ENCODE measurements around the gene WDR73. TPM values are rescaled to one million over a fixed set of nuclear protein-coding genes. Genes with fewer than 3 reads are reported as not detected.
A peak's percentile ranks its signal among the peaks of the same experiment; 100 is the strongest.
"Not testable (repeated sequence)": the region's sequence is repeated elsewhere in the genome, so short reads cannot be mapped to it uniquely, and the experiment has no call there.

WDR73 gene
- total RNA-seq, result 10 to 100 TPM; 26.0 to 29.8 TPM
- 40.6 to 61.9 reads per million in 2 donors for total RNA-seq

DNA sequence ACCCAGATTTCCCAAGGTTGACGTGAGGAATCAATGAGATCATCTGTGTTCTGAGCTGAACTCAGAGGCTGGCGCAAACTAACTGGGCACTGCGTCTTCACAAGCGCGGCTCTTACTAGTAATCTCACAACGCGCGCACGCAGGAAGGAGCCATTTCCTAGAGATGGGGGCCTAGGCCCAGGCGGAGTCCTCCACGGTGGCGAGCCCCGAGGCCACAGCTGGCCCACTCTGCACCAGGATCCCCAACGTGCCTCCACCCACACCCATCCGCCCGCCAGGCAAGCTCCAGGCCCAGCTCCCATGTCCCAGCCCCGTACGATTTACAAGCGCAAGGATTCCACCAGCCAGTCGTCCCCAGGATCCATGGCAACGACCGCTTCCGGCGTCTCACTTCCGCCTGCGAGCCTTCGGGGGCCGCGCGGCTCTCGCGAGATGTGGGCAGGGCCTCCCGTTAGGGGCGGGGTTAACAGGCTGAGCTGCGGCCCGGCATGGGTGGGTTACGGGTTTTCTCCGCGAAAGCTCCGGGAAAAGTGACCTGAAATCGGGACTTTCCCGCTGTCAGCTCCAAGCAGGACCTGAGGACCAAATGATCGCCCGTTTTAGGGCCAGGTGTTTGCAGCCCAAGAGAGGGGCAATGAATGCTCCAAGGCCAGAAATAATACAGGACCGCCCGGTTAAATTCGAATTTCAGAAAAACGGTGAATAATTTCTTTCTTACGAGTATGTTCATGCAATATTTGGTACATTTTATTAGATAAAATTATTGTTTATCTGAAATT lies at the start of gene WDR73:
Gene WDR73 (minus strand): TSS at position 374 of the 779 bp plus-strand sequence. CDS start 9 bp downstream, at position 365.
- no peaks in the 10 kb centered on the region for H3K9me3 ChIP-seq (ENCODE audit: control insufficient read depth, low read length, poor library complexity, severe bottlenecking)
- Mint-ChIP-seq H3K4me3 (peak within 1 kb of the TSS; percentile 95), H3K4me1 (peaks cover 28% of the 10 kb centered on the region), H3K27ac (peak within 1 kb of the TSS; percentile 95), H3K36me3 (ENCODE audit: low read depth) (peaks cover 2% of the 10 kb centered on the region), H3K27me3 (no peaks in the 10 kb centered on the region)
- ATAC-seq (peak; percentile 81), DNase-seq (peak; percentile 95 to 98 (median 95))

DNA sequence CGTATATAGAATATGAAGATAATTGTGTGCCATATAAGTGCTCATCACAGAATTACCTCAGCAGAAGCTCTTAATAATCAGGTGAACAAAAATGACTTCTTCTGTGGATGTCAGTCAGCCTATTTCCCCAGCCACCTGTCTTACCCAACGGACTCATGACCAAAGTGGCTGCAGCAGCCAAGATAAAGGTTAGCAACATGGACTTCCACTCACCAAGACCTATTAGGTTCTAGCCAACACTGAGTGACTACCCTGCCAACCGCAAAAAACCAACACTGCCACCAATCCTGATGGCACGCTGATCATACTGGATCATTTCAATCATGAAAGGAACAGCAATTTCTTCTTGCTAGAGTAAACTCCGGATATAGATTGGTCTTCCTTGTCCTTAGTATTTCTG lies 49.7 kb upstream of the WDR73 start:
- Mint-ChIP-seq H3K27me3 (no peaks in the 10 kb centered on the region), H3K36me3 (ENCODE audit: low read depth) (peaks cover 4% of the 10 kb centered on the region), H3K4me3 (no peak overlapping the region), H3K4me1 (peaks cover 51% of the 10 kb centered on the region), H3K27ac (peak overlapping the region; percentile 63)
- no peak for ATAC-seq
- DNase-seq, result no peak
- no peaks in the 10 kb centered on the region for H3K9me3 ChIP-seq (ENCODE audit: control insufficient read depth, low read length, poor library complexity, severe bottlenecking)

DNA sequence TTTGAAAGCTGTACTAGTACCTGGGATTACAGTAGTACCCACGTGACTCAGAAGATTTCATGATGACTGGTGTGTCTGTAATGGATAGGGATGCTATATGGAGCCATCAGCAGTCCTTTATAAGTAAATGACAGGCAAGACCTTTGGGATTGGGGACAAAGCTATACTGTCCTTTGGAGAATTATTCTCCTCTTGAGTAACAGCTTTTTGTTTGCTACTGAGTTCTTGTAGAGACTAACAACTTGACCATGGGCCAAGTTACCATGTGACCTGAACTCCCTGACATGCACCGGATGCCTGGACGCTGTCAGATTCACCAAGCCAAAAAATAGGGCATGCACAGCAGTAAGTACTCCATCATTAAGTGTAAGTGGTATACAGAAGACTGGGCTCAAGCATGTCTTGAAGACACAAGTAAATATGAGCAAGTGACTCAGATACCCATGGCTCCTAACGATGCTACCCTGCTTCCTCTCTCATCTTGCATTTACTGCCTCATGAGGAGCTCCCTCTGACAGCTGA lies 48.9 kb upstream of the WDR73 start:
- DNase-seq (no peak), ATAC-seq (no peak)
- H3K27me3 Mint-ChIP-seq, result no peaks in the 10 kb centered on the region
- no peaks in the 10 kb centered on the region for H3K9me3 ChIP-seq (ENCODE audit: control insufficient read depth, low read length, poor library complexity, severe bottlenecking)
- peak overlapping the region; percentile 63 for H3K27ac Mint-ChIP-seq
- peaks cover 4% of the 10 kb centered on the region for H3K36me3 Mint-ChIP-seq (ENCODE audit: low read depth)
- H3K4me1 Mint-ChIP-seq, result peaks cover 52% of the 10 kb centered on the region
- H3K4me3 Mint-ChIP-seq, result peak overlapping the region; percentile 3

DNA sequence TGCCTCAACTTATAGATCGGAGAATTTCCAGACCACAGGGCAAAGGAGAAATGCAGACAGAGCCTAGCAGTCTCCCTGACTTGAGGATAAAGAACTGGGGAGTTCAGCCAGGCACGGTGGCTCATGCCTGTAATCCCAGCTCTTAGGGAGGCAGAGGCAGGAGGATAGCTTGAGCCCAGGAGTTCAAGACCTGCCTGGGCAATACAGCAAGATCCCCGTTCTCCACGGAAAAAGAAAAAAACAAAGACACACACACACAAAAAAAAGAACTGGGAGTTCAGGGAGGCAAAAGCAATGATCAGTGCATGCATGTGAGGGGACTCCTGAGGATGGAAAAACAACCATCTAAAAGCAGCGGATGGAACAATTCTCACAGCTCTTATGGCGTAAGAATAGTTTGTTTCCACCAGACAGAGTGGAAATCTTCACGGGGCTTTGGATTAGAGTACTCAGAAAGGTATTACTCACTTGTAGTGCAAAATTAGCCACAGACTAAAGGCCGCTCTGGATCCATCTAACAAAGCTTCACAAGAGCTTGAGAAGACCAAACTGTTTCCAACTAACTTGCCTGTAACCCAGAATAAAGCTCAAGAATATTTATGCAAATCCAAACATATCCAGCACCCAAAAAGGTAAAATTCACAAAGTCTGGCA lies 45.6 kb upstream of the WDR73 start:
- H3K9me3 ChIP-seq (ENCODE audit: control insufficient read depth, low read length, poor library complexity, severe bottlenecking), result no peaks in the 10 kb centered on the region
- H3K4me3 Mint-ChIP-seq, result no peak overlapping the region
- H3K27ac Mint-ChIP-seq, result peak overlapping the region; percentile 75
- H3K27me3 Mint-ChIP-seq, result no peaks in the 10 kb centered on the region
- no peak for ATAC-seq
- no peak for DNase-seq
- H3K36me3 Mint-ChIP-seq (ENCODE audit: low read depth), result peaks cover 4% of the 10 kb centered on the region
- peaks cover 45% of the 10 kb centered on the region for H3K4me1 Mint-ChIP-seq

DNA sequence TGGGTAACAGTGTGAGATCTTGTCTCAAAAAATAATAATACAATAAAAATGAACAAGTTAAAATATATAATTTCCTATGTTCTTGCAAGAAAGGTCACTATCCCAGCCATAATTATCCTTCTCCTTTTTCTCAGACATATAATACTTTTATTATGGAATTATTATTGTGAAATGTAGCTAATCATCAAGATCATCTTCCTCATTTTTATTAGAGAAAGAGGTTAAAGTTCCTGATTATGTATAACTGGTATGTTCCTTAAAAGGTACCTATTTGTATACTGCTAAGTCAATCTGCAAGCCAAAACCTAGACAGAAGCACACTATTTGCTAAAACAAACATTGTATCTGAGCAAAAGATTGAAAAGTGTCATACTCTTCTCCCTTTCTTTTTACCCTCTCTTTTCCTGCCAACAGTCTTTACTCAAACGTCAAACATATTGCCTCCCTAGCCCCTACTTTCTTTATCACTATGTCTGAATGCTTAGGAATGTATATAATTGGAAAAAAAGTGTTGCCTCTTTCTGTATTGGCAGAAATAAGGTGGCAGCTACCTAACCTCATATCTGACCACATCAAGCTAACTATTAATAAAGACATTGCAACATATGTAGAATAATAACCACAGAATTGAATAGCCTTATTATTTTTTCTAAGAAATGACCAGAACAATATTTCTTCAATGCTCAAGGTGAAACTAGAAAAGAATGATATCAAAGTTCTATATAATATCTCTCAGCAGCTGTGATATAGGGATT lies 43.3 kb upstream of the WDR73 start:
- Mint-ChIP-seq H3K36me3 (ENCODE audit: low read depth) (no peaks in the 10 kb centered on the region), H3K27ac (peak overlapping the region; percentile 53), H3K4me3 (peak overlapping the region; percentile 64), H3K4me1 (peaks cover 31% of the 10 kb centered on the region), H3K27me3 (no peaks in the 10 kb centered on the region)
- DNase-seq (no peak), ATAC-seq (no peak)
- no peaks in the 10 kb centered on the region for H3K9me3 ChIP-seq (ENCODE audit: control insufficient read depth, low read length, poor library complexity, severe bottlenecking)

DNA sequence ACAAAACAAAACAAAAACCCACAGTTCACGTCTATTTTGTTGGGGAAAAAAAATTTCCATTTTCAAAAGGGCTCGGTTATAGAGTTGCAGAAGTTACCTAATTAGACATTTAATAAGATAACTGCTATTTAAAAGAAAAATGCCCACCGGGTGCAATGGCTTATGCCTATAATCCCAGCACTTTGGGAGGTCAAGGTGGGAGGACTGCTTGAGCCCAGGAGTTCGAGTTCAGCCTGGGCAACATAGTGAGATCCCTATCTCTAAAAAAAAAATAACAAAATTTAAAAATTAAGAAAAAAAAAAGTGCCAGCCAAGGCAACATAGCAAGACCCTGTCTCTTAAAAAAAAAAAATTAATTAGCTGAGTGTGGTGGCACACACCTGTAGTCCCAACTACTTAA lies 42.7 kb upstream of the WDR73 start:
- Mint-ChIP-seq H3K27ac (no peak overlapping the region), H3K4me3 (no peak overlapping the region), H3K4me1 (peaks cover 35% of the 10 kb centered on the region), H3K27me3 (no peaks in the 10 kb centered on the region), H3K36me3 (ENCODE audit: low read depth) (no peaks in the 10 kb centered on the region)
- DNase-seq, result no peak
- no peaks in the 10 kb centered on the region for H3K9me3 ChIP-seq (ENCODE audit: control insufficient read depth, low read length, poor library complexity, severe bottlenecking)
- ATAC-seq, result no peak

DNA sequence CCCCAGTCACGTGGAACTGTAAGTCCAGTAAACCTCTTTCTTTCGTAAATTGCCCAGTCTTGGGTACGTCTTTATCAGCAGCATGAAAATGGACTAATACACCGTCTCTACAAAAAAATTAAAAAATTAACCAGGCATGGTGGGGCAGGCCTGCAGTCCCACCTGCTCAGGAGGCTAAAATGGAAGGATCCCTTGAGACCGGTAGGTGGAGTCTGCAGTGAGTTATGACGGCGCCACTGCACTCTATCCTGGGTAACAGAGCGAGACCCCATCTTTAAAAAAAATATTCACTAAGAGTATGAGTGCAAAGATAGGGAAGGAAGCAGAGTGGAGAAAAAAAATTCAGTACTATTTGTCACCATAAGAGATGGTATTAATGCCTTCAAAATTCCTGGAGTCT lies 36.3 kb upstream of the WDR73 start:
- H3K4me1 Mint-ChIP-seq, result peaks cover 13% of the 10 kb centered on the region
- H3K4me3 Mint-ChIP-seq, result peak overlapping the region; percentile 31
- ATAC-seq (no peak), DNase-seq (no peak)
- no peaks in the 10 kb centered on the region for H3K9me3 ChIP-seq (ENCODE audit: control insufficient read depth, low read length, poor library complexity, severe bottlenecking)
- peak overlapping the region; percentile 45 for H3K27ac Mint-ChIP-seq
- peaks cover 2% of the 10 kb centered on the region for H3K36me3 Mint-ChIP-seq (ENCODE audit: low read depth)
- no peaks in the 10 kb centered on the region for H3K27me3 Mint-ChIP-seq

DNA sequence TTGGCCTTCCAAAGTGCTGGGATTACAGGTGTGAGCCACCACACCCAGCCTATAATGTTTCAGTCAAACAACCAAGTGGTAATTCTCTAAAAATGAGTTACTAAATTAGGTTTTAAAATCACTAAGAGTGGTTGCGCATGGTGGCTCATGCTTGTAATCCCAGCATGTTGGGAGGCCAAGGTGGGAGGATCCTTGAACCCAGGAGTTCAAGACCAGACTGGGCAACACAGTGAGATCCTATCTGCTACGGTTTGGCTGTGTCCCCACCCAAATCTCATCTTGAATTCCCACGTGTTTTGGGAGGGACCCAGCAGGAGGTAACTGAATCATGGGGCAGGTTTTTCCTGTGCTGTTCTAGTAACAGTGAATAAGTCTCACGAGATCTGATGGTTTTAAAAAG lies 35.8 kb upstream of the WDR73 start:
- H3K27ac Mint-ChIP-seq, result peak overlapping the region; percentile 45
- peaks cover 2% of the 10 kb centered on the region for H3K36me3 Mint-ChIP-seq (ENCODE audit: low read depth)

DNA sequence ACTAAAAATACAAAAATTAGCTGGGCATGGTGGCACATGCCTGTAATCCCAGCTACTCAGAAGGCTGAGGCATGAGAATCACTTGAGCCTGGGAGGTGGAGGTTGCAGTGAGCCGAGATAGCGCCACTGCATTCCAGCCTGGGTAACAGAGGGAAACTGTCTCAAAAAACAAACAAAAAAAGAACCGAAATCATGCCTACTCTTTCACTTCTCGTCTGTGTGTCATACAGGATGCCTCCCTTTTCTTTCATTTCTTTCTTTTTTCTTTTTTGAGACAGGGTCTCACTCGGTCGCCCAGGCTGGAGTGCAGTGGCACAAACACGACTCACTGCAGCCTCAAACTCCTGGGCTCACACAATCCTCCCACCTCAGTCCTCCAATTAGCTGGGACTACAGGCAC lies 32.4 kb upstream of the WDR73 start:
- not testable (repeated sequence) for H3K9me3 ChIP-seq (ENCODE audit: control insufficient read depth, low read length, poor library complexity, severe bottlenecking); H3K4me3 Mint-ChIP-seq; DNase-seq; ATAC-seq; H3K27me3 Mint-ChIP-seq; H3K27ac Mint-ChIP-seq; H3K36me3 Mint-ChIP-seq (ENCODE audit: low read depth)
- peaks cover 16% of the 10 kb centered on the region for H3K4me1 Mint-ChIP-seq

More for the DNA sequence above, 35.8 kb upstream of the WDR73 start:
- ATAC-seq, result no peak
- H3K4me3 Mint-ChIP-seq, result no peak overlapping the region
- DNase-seq, result no peak
- H3K9me3 ChIP-seq (ENCODE audit: control insufficient read depth, low read length, poor library complexity, severe bottlenecking), result no peaks in the 10 kb centered on the region
- H3K27me3 Mint-ChIP-seq, result no peaks in the 10 kb centered on the region
- H3K4me1 Mint-ChIP-seq, result peaks cover 14% of the 10 kb centered on the region

DNA sequence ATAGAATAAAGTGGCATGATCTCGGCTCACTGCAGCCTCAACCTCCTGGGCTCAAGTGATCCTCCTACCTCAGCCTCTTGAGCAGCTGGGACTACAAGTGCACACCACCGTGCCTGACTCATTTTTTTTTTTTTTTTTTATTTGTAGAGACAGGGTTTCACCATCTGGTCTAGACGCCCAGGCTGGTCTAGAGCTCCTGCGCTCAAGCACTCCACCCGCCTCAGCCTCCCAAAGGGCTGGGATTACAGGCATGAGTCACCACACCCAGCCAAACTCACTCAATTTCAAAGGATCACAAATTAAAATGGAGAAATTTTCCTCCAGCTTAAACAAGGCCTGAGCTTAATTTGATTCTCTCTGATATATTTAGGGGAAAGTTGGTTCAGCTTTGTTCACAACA lies 31.2 kb upstream of the WDR73 start:
- ATAC-seq (no peak), DNase-seq (no peak)
- Mint-ChIP-seq H3K27me3 (no peaks in the 10 kb centered on the region), H3K27ac (peak overlapping the region; percentile 19), H3K4me1 (peaks cover 14% of the 10 kb centered on the region), H3K4me3 (no peak overlapping the region), H3K36me3 (ENCODE audit: low read depth) (peaks cover 6% of the 10 kb centered on the region)
- no peaks in the 10 kb centered on the region for H3K9me3 ChIP-seq (ENCODE audit: control insufficient read depth, low read length, poor library complexity, severe bottlenecking)

DNA sequence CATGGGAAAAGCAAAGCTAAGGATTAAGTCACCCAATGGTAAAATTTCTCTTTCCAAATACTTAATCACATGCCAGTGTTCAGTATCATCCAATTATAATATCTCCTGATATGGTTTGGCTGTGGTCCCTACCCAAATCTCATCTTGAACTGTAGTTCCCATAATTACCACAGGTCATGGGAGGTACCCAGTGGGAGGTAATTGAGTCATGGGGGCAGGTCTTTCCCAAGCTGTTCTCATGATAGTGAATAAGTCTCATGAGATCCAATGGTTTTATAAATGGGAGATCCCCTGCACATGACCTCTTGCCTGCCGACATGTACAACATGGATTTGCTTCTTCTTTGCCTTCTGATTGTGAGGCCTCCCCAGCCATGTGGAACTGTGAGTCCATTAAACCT lies 30.0 kb upstream of the WDR73 start:
- Mint-ChIP-seq H3K27ac (peak overlapping the region; percentile 92), H3K4me3 (no peak overlapping the region), H3K4me1 (peaks cover 11% of the 10 kb centered on the region), H3K36me3 (ENCODE audit: low read depth) (peaks cover 4% of the 10 kb centered on the region), H3K27me3 (no peaks in the 10 kb centered on the region)
- no peak for DNase-seq
- ATAC-seq, result no peak
- no peaks in the 10 kb centered on the region for H3K9me3 ChIP-seq (ENCODE audit: control insufficient read depth, low read length, poor library complexity, severe bottlenecking)

DNA sequence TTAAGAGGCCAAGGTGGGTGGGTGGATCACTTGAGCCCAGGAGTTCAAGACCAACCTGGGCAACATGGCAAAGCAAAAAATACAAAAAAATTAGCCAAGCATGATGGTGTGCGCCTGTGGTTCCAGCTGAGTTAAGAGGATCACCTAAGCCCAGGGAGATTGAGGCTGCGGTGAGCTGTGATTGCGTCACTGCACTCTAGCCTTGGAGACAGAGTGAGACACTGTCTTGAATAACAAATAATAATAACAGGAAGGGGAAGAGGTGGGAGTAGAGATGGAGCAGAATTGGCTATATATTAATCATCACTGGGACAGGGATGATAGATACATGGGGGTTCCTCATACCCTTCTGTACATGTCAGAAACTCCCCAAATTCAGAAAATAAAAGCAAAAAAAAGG lies 27.7 kb upstream of the WDR73 start:
- Mint-ChIP-seq H3K36me3 (ENCODE audit: low read depth) (peaks cover 4% of the 10 kb centered on the region), H3K4me3 (peak overlapping the region; percentile 33), H3K4me1 (peaks cover 11% of the 10 kb centered on the region), H3K27ac (peak overlapping the region; percentile 92), H3K27me3 (no peaks in the 10 kb centered on the region)
- DNase-seq, result peak in 2 of 3 donors; percentile 22 to 53
- H3K9me3 ChIP-seq (ENCODE audit: control insufficient read depth, low read length, poor library complexity, severe bottlenecking), result no peaks in the 10 kb centered on the region
- ATAC-seq, result peak; percentile 96

DNA sequence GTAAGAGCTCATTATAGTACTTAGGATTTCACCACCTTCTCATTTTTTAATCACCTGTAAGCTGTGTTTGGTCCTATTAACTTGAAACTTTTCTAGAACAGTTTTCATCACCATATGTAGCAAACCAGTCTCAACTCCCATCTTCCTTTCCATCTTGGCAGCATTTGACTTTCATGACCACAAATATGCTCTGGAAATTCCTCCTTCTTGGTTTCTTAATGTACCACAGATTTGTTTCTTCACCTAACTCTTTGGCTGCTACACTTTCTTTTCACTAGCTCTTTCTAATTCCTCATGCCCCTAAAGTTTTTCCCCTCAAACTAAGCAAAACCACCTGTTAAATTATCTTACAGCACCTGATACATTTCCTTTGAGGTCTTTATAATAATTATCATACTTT lies 17.1 kb upstream of the WDR73 start:
- no peaks in the 10 kb centered on the region for H3K9me3 ChIP-seq (ENCODE audit: control insufficient read depth, low read length, poor library complexity, severe bottlenecking)
- H3K27ac Mint-ChIP-seq, result peak overlapping the region; percentile 43
- DNase-seq (no peak), ATAC-seq (no peak)
- H3K4me3 Mint-ChIP-seq, result no peak overlapping the region
- H3K36me3 Mint-ChIP-seq (ENCODE audit: low read depth), result peaks cover 8% of the 10 kb centered on the region
- no peaks in the 10 kb centered on the region for H3K27me3 Mint-ChIP-seq
- H3K4me1 Mint-ChIP-seq, result peaks cover 22% of the 10 kb centered on the region
